ENCODE results near the gene BTN2A1.
"Not testable (repeated sequence)": the region's sequence is repeated elsewhere in the genome, so short reads cannot be mapped to it uniquely, and the experiment has no call there.

BTN2A1 gene

GRCh38 chr6:26457806-26458688, at the start of gene BTN2A1:
Gene BTN2A1, plus strand, starts transcription at chr6:26457955. Its CDS starts 682 bp downstream, at chr6:26458637.
- DNase-seq: peak; percentile 71

- no peak for DNase-seq
These were observed 48.7 kb upstream of the BTN2A1 start for GRCh38 chr6:26408828-26409730.

GRCh38 chr6:26411751-26412150, 46.0 kb upstream of the BTN2A1 start:
- no peak for DNase-seq

- DNase-seq: no peak
These were observed 45.5 kb upstream of the BTN2A1 start for GRCh38 chr6:26412228-26412627.

GRCh38 chr6:26412954-26413353, 44.8 kb upstream of the BTN2A1 start:
- no peak for DNase-seq

GRCh38 chr6:26414281-26414680, 43.5 kb upstream of the BTN2A1 start:
- no peak for DNase-seq

- no peak for DNase-seq
These were observed 42.6 kb upstream of the BTN2A1 start for GRCh38 chr6:26415036-26415614.

GRCh38 chr6:26415791-26416190, 42.0 kb upstream of the BTN2A1 start:
- no peak for DNase-seq

- DNase-seq: no peak
These were observed 41.5 kb upstream of the BTN2A1 start for GRCh38 chr6:26416288-26416687.

- DNase-seq: not testable (repeated sequence)
These were observed 39.7 kb upstream of the BTN2A1 start for GRCh38 chr6:26418077-26418476.

GRCh38 chr6:26418795-26419194, 39.0 kb upstream of the BTN2A1 start:
- DNase-seq: not testable (repeated sequence)

- no peak for DNase-seq
These were observed 37.0 kb upstream of the BTN2A1 start for GRCh38 chr6:26420688-26421171.

GRCh38 chr6:26421259-26422144, 36.3 kb upstream of the BTN2A1 start:
- peak; percentile 23 for DNase-seq

- no peak for DNase-seq
These were observed 35.4 kb upstream of the BTN2A1 start for GRCh38 chr6:26422329-26422728.

GRCh38 chr6:26426691-26427450, 30.9 kb upstream of the BTN2A1 start:
- no peak for DNase-seq

- DNase-seq: no peak
These were observed 30.3 kb upstream of the BTN2A1 start for GRCh38 chr6:26427451-26427809.

GRCh38 chr6:26428206-26428605, 29.5 kb upstream of the BTN2A1 start:
- no peak for DNase-seq

GRCh38 chr6:26430787-26431186, 27.0 kb upstream of the BTN2A1 start:
- no peak for DNase-seq

- DNase-seq: no peak
These were observed 26.2 kb upstream of the BTN2A1 start for GRCh38 chr6:26431258-26432172.

GRCh38 chr6:26432627-26433201, 25.0 kb upstream of the BTN2A1 start:
- DNase-seq: no peak
